ENCODE results near the gene SCNN1G.
A peak's percentile ranks its signal among the peaks of the same experiment; 100 is the strongest.

SCNN1G gene

DNA sequence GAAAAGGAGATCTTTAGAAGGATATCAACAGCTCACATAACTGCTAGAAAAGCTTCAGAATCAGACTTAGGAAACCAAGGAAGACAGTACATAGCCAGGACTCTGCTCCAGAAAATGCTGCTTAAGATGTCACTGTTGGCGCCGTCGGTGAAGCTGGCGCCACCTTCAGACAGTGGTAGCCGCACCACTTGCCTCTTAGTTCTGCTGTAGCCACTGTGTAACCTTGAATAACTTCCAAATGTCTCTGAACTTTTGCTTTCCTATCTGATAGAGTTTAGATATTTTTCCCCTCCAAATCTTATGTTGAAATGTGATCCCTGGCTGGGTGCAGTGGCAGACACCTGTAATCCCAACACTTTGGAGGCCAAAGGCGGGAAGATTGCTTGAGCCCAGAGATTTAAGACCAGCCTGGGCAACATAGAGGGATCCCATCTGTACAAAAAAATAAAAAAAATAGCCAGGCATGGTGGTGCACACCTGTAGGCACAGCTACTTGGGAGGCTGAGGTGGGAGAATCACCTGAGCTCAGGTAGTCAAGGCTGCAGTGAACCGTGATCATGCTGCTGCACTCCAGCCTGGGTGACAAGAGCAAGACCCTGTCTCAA, 27.0 kb upstream of the SCNN1G start:
- DNase-seq, result no peak

DNA sequence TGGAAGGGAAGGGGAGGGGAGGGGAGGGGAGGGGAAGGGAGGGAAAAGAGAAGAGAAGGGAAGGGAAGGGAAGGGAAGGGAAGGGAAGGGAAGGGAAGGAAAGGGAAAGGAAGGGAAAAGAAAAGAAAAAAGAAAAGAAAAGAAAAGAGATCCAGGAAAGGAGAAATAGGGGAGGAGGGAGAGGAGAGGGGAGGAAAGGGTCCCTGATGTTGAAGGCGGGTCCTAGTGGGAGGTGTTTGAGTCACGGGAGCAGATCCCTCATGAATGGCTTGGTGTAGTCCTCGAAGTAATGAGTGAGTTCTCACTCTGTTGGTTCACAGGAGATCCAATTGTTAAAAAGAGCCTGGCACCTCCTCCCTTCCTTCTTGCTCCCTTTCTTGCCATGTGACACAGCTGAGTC, 26.4 kb upstream of the SCNN1G start:
- DNase-seq, result no peak

DNA sequence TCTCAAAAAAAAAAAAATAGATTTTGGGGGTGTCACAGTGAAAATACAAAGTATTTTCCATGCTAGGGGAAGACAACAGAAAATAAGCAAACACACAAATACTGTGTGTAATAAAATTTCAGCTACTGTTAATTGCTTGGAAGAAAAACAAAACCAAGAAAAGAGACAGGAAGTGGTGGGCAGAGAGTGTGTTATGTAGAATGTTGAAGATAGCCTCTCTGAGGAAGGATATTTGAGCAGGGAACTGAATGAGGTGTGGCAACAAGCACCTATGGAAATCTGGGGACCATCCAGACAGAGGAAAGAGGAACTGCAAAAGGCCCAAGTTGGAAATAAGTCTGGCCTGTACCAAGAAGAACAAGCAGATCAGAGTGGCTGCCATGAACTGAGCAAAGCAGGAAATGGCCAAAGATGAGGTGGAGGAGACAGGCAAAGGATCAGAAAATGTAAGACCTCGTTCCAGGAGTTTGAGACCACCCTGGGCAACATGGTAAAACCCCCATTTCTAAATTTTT, 25.5 kb upstream of the SCNN1G start:
- no peak for DNase-seq

DNA sequence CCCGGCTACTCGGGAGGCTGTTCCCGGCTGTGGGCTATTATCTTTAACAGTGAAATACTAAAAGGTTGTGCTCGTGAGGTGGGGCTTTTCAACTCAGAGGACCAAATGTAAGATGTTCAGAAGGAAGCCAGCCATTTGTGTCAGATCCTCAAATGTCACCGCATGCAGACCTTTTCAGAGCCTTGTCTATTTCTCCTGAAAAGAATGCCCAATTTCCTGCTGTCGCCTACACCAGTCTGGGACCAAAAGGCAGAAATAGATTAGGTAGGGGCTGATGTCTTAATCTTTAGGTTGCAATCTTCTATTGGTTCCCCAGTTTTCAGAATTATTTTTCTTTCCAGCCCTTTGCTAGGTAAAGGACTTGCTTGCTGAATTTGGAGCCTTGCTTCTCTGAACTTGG, 24.4 kb upstream of the SCNN1G start:
- no peak for DNase-seq

DNA sequence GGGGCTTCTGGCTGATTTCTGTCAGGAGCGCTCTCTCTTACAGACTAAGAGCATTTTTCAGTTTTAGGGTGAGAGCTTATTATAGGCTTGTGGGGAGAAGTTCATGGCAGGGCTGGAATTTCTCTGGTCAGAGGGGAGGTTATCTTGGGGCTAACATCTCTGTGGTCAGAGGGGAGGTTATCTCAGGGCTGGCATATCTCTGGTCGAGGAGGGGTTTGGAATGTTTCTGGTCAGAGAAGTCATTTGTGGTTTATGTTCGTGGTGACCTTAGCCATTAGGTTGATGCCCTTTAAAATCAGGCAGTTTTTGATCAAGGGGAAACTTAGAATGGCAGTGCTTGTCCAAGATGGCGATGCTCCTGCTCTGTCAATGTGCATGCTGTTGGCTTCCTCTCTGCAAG, 22.5 kb upstream of the SCNN1G start:
- DNase-seq, result no peak

DNA sequence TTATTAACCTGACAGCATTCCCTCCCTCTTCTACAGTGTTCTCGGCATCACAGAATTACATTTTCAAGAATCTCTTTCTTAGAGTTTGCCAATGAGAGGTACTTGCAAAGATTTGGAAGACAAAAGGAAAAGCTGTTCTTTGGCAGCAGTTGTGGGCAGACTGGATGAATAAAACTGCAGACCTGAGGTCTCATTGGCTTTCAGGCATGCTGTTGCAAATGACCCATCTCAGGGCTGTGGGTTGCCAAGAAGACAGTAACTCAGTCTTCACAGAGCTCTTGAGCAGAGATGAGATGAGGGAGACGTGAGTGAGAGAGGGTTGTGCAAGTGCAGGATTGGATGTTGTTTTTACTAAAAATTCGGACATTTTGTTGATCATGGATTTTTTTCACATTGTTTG, 22.0 kb upstream of the SCNN1G start:
- DNase-seq, result no peak

DNA sequence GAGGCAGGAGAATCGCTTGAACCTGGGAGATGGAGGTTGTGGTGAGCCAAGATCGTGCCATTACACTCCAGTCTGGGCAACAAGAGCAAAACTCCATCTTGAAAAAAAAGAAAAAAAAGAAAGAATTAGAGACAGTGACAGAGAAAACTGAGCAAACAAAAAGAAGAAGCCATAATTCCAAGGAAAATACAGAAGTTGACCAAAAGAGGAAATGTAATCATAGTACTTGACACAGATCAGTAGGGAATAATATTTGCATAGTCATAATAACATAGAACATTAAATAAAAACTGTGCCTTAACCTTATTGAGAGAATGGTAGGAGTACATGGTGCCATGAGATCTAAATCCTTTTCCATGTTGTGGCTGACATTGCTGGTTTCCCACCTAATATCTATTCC, 18.6 kb upstream of the SCNN1G start:
- DNase-seq, result no peak

DNA sequence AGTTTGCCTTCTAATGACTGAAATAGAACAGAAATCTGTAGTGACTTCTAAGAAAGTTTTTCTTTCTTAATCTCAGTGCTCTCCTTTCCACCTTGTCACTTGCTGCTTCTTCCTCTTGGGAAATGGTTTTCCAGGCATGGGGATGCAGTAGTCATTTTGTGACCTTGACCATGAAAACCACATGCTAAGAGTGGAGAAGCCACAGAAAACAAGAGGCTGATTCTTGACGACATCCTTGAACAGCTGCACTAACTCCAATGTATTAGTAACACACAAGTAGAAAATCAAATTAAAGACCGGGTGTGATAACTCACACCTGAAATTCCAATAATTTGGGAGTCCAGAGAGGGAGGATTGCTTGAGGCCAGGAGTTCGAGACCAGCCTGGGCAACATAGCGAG, 17.8 kb upstream of the SCNN1G start:
- DNase-seq, result no peak

DNA sequence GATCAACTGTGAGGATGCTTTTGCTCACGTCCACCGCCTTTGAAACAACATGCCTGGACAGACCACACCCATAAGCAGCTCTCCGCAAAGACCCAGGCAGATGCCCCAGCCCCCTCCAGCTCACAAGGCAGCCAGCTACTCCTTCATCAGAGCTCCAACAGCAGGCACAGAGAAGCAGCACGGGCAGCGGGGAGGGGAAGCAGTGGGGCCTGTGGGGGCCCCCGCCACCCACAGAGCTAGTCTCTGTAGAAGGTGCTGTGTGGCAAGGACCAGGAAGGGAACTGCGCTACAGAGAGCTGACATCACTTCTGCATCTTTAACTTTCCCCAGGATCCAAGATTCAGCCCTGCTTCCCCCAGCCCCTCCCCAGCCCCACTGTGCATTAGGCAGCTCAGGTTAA, 10.0 kb upstream of the SCNN1G start:
- DNase-seq, result no peak

DNA sequence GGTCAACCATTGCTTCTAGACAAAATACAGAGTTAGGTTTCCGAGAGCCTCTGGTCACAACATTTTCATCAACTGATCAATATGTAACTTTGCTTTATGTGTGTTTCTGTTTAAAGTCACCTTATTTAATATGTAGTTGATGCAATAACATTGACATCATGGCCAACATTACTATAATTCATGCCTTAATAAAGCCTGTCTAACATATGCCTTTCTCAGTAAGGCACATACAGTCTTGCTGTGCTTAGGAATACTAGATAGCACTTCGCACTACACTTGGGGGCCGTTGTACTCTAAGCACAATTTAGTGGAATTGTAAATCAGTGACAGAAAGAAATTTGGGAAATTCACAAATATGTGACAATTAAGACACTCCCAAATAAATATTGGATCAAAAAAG, 9.6 kb upstream of the SCNN1G start:
- DNase-seq, result no peak

DNA sequence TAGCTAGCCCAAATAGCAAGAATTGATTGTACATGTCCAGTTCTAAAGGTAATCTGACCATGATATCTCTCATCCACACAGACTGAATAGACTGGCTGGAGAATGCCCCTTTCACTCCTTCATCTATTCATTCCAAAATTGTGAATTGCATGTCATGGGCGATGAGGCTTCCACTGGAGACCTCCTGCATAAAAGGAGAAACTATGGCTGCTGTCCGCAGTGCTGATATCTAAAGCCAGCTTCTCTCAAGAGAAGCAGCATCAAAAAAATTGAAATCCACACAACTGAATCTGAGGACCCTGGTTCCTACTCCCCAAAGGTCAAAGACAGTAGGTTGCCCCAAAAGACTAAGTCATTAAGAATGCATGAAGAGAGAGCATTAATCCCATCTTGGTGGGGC, 7.9 kb upstream of the SCNN1G start:
- no peak for DNase-seq

DNA sequence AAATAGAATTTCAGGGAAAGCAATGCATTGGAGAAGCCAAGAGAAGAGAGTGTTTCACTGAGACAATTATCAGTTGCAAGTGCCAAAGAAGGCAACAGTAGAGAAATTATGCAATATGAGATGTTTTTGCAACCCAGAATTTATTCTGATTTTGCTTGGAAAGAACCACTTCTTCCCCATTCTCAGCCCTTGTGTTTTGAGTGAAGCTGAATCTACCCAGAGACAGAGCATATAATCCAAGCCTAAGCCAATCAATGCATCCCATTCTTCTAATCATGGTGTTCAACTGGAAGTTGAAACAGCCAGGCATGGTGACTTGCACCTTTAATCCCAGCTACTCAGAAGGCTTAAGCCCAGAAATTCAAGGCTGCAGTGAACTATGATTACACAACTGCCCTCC, 6.9 kb upstream of the SCNN1G start:
- no peak for DNase-seq

DNA sequence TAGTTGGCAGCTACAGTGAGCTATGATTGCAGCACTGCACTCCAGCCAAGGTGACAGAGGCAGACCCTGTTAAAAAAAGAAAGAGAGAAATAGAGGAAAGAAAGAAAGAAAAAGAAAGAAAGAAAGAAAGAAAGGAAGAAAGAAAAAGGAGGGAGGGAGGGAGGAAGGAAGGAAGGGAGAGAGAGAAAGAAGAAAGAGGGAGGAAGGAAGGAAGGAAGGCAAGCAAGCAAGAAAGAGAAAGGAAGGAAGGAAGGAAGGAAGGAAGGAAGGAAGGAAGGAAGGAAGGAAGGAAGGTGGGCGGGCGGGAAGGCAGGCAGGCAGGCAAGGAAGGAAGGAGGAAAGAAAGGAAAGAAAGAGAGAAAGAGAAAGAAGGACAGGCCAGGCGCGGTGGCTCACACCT, 1.0 kb upstream of the SCNN1G start:
- no peak for DNase-seq

DNA sequence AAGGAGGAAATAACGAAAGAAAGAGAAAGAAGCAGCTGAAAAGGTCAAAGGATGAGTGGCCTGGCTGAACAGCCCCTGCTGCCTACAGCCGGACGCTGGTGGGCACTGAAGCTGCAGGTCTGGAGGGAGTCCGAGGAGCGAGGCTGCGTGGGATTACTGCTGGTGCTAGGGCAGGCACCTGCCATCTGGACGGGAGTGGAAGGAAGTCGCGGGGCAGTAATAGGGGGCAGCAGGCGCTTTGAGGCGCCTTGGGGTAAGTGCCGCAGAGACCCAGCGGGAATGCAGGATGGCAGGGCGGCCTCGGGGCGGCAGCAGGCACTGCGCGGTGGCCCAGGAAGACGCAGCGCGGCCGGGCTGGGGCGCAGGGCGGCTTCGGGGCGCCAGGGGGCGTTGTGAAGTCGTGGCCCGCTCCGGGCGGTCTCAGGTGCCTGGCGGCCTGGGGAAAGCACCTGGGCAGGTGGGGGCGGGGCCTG, 303 bp upstream of the SCNN1G start:
- DNase-seq, result peak; percentile 77

DNA sequence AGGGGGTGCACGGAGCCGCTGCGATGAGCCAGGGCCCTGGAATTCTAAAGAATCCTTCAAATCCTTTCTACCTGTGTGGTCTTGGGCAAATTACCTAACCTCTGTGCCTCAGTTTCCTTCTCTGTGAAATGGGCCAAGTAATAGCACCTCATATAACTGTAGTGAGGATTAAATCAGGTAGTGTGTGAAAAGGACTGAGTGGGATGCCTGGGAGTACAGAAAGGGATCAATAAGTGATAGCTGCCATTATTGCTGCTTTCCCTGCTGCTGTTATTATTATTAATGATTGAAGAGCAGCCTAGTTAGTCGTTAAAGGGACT, 958 bp downstream of the SCNN1G start:
- no peak for DNase-seq

DNA sequence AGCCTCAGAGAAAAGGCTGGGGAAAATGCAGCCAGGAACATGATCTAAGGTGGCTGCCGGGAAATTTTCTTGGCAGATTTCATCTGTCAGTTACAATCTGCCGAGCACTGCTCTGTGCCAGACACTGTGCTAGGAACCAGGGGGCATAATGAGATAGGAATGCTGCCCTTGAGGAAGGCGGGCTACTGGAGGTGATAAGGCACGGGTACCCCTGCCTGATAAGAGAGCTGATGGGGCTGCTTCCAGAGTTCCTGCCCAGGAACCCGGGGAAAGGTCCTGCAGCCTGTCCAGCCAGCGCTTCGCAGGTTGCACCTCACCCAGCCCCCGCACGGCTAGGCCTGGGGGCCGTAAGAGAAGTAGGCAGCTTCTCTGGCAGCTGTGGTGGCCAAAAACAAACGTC, 3.1 kb downstream of the SCNN1G start:
- no peak for DNase-seq

DNA sequence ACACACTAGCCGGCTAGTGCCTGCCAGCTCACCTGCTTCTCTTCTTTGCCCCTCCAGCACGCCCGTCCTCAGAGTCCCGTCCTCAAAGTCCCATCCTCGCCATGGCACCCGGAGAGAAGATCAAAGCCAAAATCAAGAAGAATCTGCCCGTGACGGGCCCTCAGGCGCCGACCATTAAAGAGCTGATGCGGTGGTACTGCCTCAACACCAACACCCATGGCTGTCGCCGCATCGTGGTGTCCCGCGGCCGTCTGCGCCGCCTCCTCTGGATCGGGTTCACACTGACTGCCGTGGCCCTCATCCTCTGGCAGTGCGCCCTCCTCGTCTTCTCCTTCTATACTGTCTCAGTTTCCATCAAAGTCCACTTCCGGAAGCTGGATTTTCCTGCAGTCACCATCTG, 3.6 kb downstream of the SCNN1G start:
- DNase-seq, result no peak

DNA sequence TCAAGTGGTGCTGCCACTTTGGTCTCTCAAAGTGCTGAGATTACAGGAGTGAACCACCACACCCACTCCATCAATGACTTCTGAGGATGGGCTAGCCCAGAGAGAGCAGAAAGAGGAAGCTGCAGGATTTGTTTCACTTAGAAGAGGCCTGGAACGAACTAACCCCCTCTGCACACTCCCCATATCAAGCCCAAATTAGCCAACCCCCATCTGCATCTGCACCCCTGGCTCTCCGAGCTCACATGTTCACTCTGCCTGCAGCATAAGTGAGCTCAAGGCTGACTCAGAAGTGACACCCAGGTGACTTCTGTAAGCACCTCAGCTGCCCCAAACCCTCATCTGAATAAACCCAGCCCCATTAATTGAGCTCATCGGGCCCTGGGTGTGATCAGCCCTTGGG, 4.8 kb downstream of the SCNN1G start:
- DNase-seq, result no peak

DNA sequence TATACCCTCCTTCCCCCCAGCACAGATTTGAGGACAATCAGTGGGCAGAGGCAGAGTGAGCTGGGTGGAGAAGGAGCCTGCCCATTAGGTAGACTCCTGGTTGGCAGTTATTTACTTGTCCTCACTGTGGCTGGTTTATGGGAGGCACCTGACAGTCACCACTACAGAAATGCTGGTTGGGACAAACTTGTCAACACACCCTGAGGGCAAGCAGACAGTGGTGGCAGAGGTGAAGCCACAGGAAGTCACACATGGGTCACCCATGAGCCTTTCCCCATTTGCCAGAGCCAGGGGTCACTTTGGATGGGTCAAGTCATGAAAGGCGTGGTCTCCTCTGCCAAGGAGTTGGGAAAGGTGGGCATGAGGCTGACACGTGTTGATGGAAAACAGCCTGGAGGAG, 6.4 kb downstream of the SCNN1G start:
- no peak for DNase-seq

DNA sequence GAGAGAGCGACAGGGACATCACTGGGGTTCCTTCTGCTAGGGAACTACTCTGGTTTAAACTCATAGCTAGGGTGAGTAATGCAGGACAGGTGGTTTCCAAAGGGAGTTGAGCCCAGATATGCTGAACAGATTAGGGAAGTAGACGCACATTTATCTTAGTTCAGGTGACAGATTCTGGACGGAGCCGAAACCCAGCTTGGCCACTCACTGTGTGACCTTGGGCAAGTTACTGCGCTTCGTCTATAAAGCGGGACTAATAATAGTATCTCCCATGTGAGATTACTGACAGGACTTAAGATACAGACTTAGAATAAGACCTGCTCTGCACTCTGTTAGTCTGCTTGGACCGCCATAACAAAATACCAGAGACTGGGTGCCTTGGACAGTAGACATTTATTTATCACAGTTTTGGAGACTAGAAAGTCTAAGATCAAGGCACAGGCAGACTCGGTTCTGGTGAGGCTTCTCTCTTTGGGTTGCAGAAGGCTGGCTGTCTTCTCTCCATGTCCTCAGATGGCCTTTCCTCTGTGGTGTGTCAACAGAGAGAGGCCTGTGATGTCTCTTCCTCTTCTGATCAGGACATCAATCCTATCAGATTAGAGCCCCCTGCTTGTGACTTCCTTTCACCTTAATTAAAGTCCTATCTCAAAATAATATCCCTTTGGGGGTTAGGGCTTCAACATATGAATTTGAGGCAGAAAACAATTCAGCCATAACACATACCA, 12.1 kb downstream of the SCNN1G start:
- DNase-seq, result no peak

DNA sequence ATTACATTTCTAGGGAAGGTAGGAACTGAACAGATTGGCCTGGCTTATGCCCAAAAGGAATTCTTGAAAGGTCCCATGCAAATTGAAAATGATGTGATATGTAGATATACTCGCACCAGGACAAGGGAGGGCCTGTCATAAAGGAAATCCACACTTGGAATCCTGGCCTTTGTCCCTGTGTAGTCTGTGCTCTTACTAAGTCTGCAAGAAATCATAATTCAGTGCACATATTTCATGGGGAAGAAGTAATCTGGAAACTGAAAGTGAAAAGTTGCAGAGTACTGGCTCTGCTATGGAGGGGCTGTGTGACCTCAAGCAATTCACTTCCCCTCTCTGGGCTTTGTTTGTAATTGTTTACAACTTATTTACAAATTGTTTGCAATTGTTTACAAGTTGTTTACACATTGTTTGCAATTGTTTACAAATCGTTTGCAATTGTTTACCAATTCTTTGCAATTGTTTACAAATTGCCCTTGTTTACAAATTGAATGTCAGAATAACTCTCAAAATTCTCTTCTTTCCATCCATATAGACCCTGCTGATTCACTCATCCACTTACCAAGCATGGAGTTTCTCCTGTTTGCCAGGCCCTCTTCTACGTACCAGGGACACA, 12.9 kb downstream of the SCNN1G start:
- no peak for DNase-seq

DNA sequence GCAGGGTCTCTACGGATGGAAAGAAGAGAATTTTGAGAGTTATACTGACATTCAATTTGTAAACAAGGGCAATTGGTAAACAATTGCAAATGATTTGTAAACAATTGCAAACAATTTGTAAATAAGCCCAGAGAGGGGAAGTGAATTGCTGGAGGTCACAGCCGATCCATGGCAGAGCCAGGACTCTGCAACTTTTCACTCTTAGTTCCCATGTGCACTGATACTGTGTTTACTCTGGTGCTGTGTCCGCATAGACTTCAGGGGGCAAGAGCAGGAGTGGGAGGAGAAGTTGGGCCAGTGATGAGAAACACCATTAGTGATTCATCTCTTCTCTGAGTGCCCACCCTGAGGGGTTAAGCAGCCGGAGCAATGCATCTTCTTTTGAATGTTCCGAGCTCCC, 14.0 kb downstream of the SCNN1G start:
- DNase-seq, result no peak

DNA sequence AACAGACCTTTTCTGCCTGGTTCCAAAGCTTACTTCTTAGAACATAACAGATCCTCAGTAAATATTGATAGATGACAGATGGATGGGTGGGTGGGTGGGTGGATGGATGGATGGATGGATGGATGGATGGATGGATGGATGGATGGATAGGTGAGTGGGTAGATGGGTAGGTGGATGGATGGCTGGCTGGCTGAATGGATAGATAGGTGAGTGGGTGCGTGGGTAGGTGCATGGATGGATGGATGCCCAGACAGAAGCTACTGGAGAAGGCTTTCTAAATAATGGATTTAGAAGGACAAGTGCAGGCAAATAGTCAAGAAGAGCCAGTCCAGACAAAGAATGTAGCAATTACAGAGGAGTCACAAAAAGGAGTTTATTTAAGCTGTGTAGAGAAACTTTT, 19.6 kb downstream of the SCNN1G start:
- no peak for DNase-seq

DNA sequence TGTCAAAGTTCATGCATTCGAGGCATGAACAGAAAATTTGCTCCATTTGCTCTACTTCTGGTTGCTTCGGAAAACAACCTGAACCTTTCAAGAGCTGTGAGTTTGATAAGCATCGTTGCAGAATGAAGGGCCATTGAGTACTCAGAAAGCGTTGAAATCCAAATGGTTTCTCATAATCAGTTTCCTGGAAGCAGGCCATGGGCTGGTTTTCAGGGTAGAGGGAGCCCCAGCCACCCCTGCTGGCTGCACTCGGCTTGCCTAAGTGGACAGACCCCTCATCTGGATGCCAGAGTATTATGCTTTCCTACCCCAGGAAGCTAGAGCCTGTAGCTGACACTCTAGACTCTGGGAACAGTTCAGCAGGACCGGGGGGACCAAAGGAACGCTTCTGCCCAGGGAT, 24.4 kb downstream of the SCNN1G start:
- no peak for DNase-seq

DNA sequence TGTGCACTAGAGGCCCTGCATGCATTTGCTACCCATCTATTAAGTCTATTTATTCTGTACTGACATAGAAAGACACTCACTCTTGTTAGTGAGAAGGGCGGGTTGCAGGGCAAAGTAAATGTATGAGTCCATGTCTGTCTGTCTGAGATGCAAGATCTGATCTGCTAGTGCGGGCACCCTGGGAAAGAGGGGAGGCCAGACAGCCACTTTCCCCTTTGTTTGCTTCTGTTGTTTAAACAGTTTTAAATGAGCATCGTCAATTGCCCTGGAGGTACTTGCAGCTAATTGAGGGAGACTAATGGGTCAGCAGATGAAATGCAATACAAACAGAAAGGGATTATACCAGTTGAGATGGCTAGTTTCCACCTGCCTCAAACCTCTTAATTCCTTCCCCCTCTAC, 24.9 kb downstream of the SCNN1G start:
- no peak for DNase-seq

Measured in stimulated activated CD4-positive, alpha-beta T cell treated with anti-CD3 and anti-CD28 coated beads, Interleukin-1b, Interleukin-23, amount 100 ng/mL, for 48 hours (primary cell).